HEK293 (cell line): ENCODE results near the gene RPL35A.

Experiments used
- HOXC10 ChIP-seq: sonication (generic); formaldehyde crosslinking; IDR thresholded peaks from 2 replicates; pipeline ENCODE4 v1.8.1; 2023; ENCODE audit warnings: mild to moderate bottlenecking, missing genetic modification reagents
- REST ChIP-seq: fragments of 450-650 bp; formaldehyde crosslinking; IDR thresholded peaks from 2 replicates; pipeline ENCODE4 v1.5.1; 2016; ENCODE audit warnings: missing biosample characterization, missing genetic modification characterization
- ZNF548 ChIP-seq: fragments of 450-650 bp; formaldehyde crosslinking; IDR thresholded peaks from 2 replicates; pipeline ENCODE4 v1.5.1; 2016; ENCODE audit warnings: missing biosample characterization, missing genetic modification characterization

GRCh38 chr3:197959500-197959890 is 9.5 kb downstream of the RPL35A start:
- TF ChIP-seq REST, result no peak
- no peak for TF ChIP-seq HOXC10 (CRISPR knock-in tag)
- no peak for TF ChIP-seq ZNF548 (tag by site-specific recombination)
